H1 (cell line): ENCODE data around the gene TRDN. TPM values are rescaled to one million over a fixed set of nuclear protein-coding genes. Genes with fewer than 3 reads are reported as not detected.

Experiments used
- CTCF ChIA-PET: fragments of 300-600 bp; sonication (Branson Sonifier 250); formaldehyde crosslinking; loops from one replicate; lab custom pipeline; 2021; ENCODE audit not compliant: partially characterized antibody; lab: Charles Lee
- POLR2A ChIA-PET: fragments of 300-600 bp; sonication (Branson Sonifier 250); formaldehyde crosslinking; loops from one replicate; lab custom pipeline; 2021; ENCODE audit warnings: inconsistent platforms; ENCODE audit not compliant: partially characterized antibody; lab: Charles Lee
- DNase-seq, 2 experiments: peaks; one replicate each; pipeline versions ENCODE4 v3.0.0 to v3.0.0-alpha.2; 2010 to 2022; ENCODE audit warnings: low spot score in 2 of 2, low read depth in 1 of 2, mixed read lengths in 1 of 2
- FAIRE-seq: peaks from 2 replicates; lab custom pipeline; 2011; peaks lifted over from hg19 to GRCh38; lab: Jason Lieb, UNC
- H2AFZ ChIP-seq: 2 replicates; pipeline ENCODE4 v1.8.1; 2012; ENCODE audit warnings: low read length, inconsistent platforms
- H2AK5ac ChIP-seq: 2 replicates; pipeline ENCODE4 v1.6.1; 2013; ENCODE audit warnings: low read depth, low read length
- H2BK120ac ChIP-seq: replicated peaks from 2 replicates; pipeline ENCODE3; 2013; ENCODE audit warnings: low read depth, low read length, inconsistent platforms
- H2BK12ac ChIP-seq: 2 replicates; pipeline ENCODE4 v1.6.1; 2013; ENCODE audit warnings: low read depth, low read length
- H2BK15ac ChIP-seq: 2 replicates; pipeline ENCODE4 v1.6.1; 2013; ENCODE audit warnings: low read length
- H2BK20ac ChIP-seq: 2 replicates; pipeline ENCODE4 v1.6.1; 2013; ENCODE audit warnings: low read length
- H2BK5ac ChIP-seq: 2 replicates; pipeline ENCODE4 v1.6.1; 2013; ENCODE audit warnings: low read depth, low read length
- H3K14ac ChIP-seq: 2 replicates; pipeline ENCODE4 v1.6.1; 2013; ENCODE audit warnings: inconsistent platforms; ENCODE audit not compliant: insufficient read length
- H3K18ac ChIP-seq: 2 replicates; pipeline ENCODE4 v1.6.1; 2013; ENCODE audit warnings: low read length; ENCODE audit errors: extremely low read depth
- H3K23ac ChIP-seq: 2 replicates; pipeline ENCODE4 v1.6.1; 2013; ENCODE audit warnings: inconsistent platforms; ENCODE audit not compliant: insufficient read length
- H3K23me2 ChIP-seq: 2 replicates; pipeline ENCODE4 v1.6.1; 2013; ENCODE audit warnings: low read depth, low read length
- H3K27ac ChIP-seq: 2 replicates; pipeline ENCODE4 v1.6.1; 2011; ENCODE audit warnings: low read depth, low read length, inconsistent platforms
- H3K27me3 ChIP-seq, 4 experiments: replicated peaks in 1 of 4; 1 replicate in 1 of 4; 2 replicates in 3 of 4; pipeline versions ENCODE4 v1.6.1 to v1.8.1; 2011 to 2013; ENCODE audit warnings: low read length in 3 of 4, mild to moderate bottlenecking in 3 of 4, inconsistent platforms in 2 of 4, mixed read lengths in 2 of 4, moderate library complexity in 1 of 4; ENCODE audit not compliant: control insufficient read depth in 3 of 4, insufficient read depth in 3 of 4; ENCODE audit errors: extremely low read depth in 1 of 4
- H3K36me3 ChIP-seq, 4 experiments: 2 replicates each; pipeline versions ENCODE4 v1.6.1 to v1.8.1; 2011 to 2013; ENCODE audit warnings: mild to moderate bottlenecking in 4 of 4, low read length in 3 of 4, moderate library complexity in 2 of 4, control low read depth in 1 of 4, inconsistent platforms in 1 of 4; ENCODE audit not compliant: insufficient read depth in 4 of 4, control insufficient read depth in 2 of 4
- H3K4ac ChIP-seq: replicated peaks from 2 replicates; pipeline ENCODE3; 2013; ENCODE audit warnings: low read length, low read depth, mixed read lengths, inconsistent platforms; ENCODE audit not compliant: insufficient read length
- H3K4me1 ChIP-seq, 4 experiments: replicated peaks in 1 of 4; 1 replicate in 1 of 4; 2 replicates in 3 of 4; pipeline versions ENCODE4 v1.6.1 to v1.8.1; 2011 to 2013; ENCODE audit warnings: low read length in 3 of 4, inconsistent platforms in 2 of 4, mixed read lengths in 1 of 4; ENCODE audit not compliant: insufficient read depth in 4 of 4, control insufficient read depth in 3 of 4
- H3K4me2 ChIP-seq, 2 experiments: 2 replicates each; pipeline versions ENCODE4 v1.6.1 to v1.8.1; 2011 to 2013; ENCODE audit warnings: low read depth in 2 of 2, low read length in 2 of 2, control low read depth in 1 of 2, inconsistent platforms in 1 of 2, mild to moderate bottlenecking in 1 of 2; ENCODE audit not compliant: insufficient read depth in 1 of 2
- H3K4me3 ChIP-seq, 4 experiments: fragments of 200-600, 300-600 bp in 1 of 4; sonication (generic), shearing (Covaris generic), sonication (Bioruptor Twin) in 1 of 4; 2 replicates each; pipeline versions ENCODE4 v1.5.1 to v1.8.1; 2011 to 2016; ENCODE audit warnings: low read length in 4 of 4, low read depth in 3 of 4, control low read depth in 2 of 4, inconsistent platforms in 2 of 4, mild to moderate bottlenecking in 2 of 4, mixed read lengths in 1 of 4, moderate library complexity in 1 of 4; ENCODE audit not compliant: insufficient read depth in 2 of 4; ENCODE audit errors: extremely low read depth in 1 of 4
- H3K56ac ChIP-seq: replicated peaks from 2 replicates; pipeline ENCODE3; 2013; ENCODE audit warnings: low read depth, mild to moderate bottlenecking, mixed read lengths, low read length, inconsistent platforms; ENCODE audit not compliant: insufficient read length
- H3K79me1 ChIP-seq: 2 replicates; pipeline ENCODE4 v1.6.1; 2013; ENCODE audit warnings: low read depth, low read length, control low read depth
- H3K79me2 ChIP-seq, 2 experiments: 2 replicates each; pipeline versions ENCODE4 v1.6.1 to v1.8.1; 2012 to 2013; ENCODE audit warnings: low read length in 2 of 2, mild to moderate bottlenecking in 2 of 2, inconsistent platforms in 1 of 2; ENCODE audit not compliant: insufficient read depth in 2 of 2, control insufficient read depth in 1 of 2
- H3K9ac ChIP-seq, 4 experiments: replicated peaks in 1 of 4; 1 replicate in 1 of 4; 2 replicates in 3 of 4; pipeline versions ENCODE4 v1.6.1 to v1.8.1; 2011 to 2013; ENCODE audit warnings: low read depth in 3 of 4, low read length in 3 of 4, control low read depth in 2 of 4, mild to moderate bottlenecking in 2 of 4, moderate library complexity in 2 of 4, inconsistent platforms in 1 of 4; ENCODE audit errors: extremely low read depth in 1 of 4
- H3K9me3 ChIP-seq, 2 experiments: 2 replicates each; pipeline versions ENCODE4 v1.6.1 to v1.8.1; 2012 to 2013; ENCODE audit warnings: mild to moderate bottlenecking in 2 of 2, moderate library complexity in 2 of 2, control low read depth in 1 of 2, inconsistent platforms in 1 of 2, low read depth in 1 of 2, low read length in 1 of 2, mixed read lengths in 1 of 2; ENCODE audit not compliant: insufficient read depth in 2 of 2
- H4K20me1 ChIP-seq, 2 experiments: replicated peaks in 1 of 2; 2 replicates each; pipeline versions ENCODE3 to v1.8.1; 2011 to 2013; ENCODE audit warnings: inconsistent platforms in 2 of 2, low read length in 2 of 2, mild to moderate bottlenecking in 1 of 2; ENCODE audit not compliant: insufficient read depth in 2 of 2, control insufficient read depth in 1 of 2
- H4K5ac ChIP-seq: 2 replicates; pipeline ENCODE4 v1.6.1; 2013; ENCODE audit warnings: low read length, low read depth, mixed read lengths, inconsistent platforms; ENCODE audit not compliant: insufficient read length
- H4K8ac ChIP-seq: 2 replicates; pipeline ENCODE4 v1.8.0; 2013; ENCODE audit warnings: mild to moderate bottlenecking, moderate library complexity, low read length, inconsistent platforms; ENCODE audit not compliant: insufficient read depth; ENCODE audit errors: extremely low read depth
- H4K91ac ChIP-seq: replicated peaks from 2 replicates; pipeline ENCODE3; 2013; ENCODE audit warnings: low read length, mixed read lengths, inconsistent platforms; ENCODE audit not compliant: insufficient read length
- ASH2L ChIP-seq: fragments of 200-600, 300-600 bp; sonication (generic); IDR thresholded peaks from one replicate; pipeline ENCODE4 v1.7.1; 2017; ENCODE audit warnings: low read length
- BCL11A ChIP-seq, 2 experiments: IDR thresholded peaks; one replicate each; pipeline ENCODE4 v1.6.1; 2011; ENCODE audit warnings: low read depth in 2 of 2, low read length in 2 of 2, mild to moderate bottlenecking in 2 of 2
- CEBPB ChIP-seq: IDR thresholded peaks from 2 replicates; pipeline ENCODE4 v1.6.1; 2012; ENCODE audit warnings: low read depth, low read length
- EGR1 ChIP-seq: IDR thresholded peaks from 2 replicates; pipeline ENCODE4 v1.6.1; 2011; ENCODE audit warnings: low read depth, low read length, borderline replicate concordance
- HDAC2 ChIP-seq, 2 experiments: fragments of 300-600 bp in 1 of 2; sonication (generic) in 1 of 2; IDR thresholded peaks; 2 replicates each; pipeline ENCODE4 v1.6.1; 2011 to 2012; ENCODE audit warnings: low read depth in 2 of 2, low read length in 2 of 2, mild to moderate bottlenecking in 2 of 2, moderate library complexity in 2 of 2, borderline replicate concordance in 1 of 2, inconsistent platforms in 1 of 2
- JUND ChIP-seq: IDR thresholded peaks from 2 replicates; pipeline ENCODE4 v1.6.1; 2011; ENCODE audit warnings: mild to moderate bottlenecking, improper control_type of control experiment, low read length
- NRF1 ChIP-seq: IDR thresholded peaks from 2 replicates; pipeline ENCODE4 v1.6.1; 2011; ENCODE audit warnings: mild to moderate bottlenecking, low read depth, low read length, improper control_type of control experiment
- PHF8 ChIP-seq: fragments of 200-600 bp; sonication (generic); conservative IDR thresholded peaks from 2 replicates; pipeline ENCODE4 v1.7.1; 2012; ENCODE audit warnings: low read depth, mild to moderate bottlenecking, inconsistent platforms, low read length, moderate library complexity
- RNF2 ChIP-seq: fragments of 200-900, 300-1000 bp; sonication (generic); IDR thresholded peaks from 2 replicates; pipeline ENCODE4 v1.7.1; 2016; ENCODE audit warnings: borderline replicate concordance, low read depth, mild to moderate bottlenecking, antibody characterized with exemption, low read length; ENCODE audit not compliant: poor library complexity, severe bottlenecking; ENCODE audit errors: missing control alignments
- SAP30 ChIP-seq: fragments of 300-600 bp; sonication (generic); IDR thresholded peaks from 2 replicates; pipeline ENCODE4 v1.7.1; 2012; ENCODE audit warnings: low read length, moderate library complexity, mild to moderate bottlenecking, inconsistent platforms; ENCODE audit not compliant: insufficient read depth, insufficient replicate concordance
- SP4 ChIP-seq: IDR thresholded peaks from 2 replicates; pipeline ENCODE4 v1.6.1; 2012; ENCODE audit warnings: low read length, inconsistent platforms
- YY1 ChIP-seq: IDR thresholded peaks from 2 replicates; pipeline ENCODE4 v1.6.1; 2011; ENCODE audit warnings: low read depth, mild to moderate bottlenecking, low read length
- ZNF274 ChIP-seq: IDR thresholded peaks from 2 replicates; pipeline ENCODE4 v1.7.0; 2012; ENCODE audit warnings: low read length, borderline replicate concordance; ENCODE audit errors: extremely low read depth
- WGBS, 2 experiments: shearing (Covaris generic) in 1 of 2; methylation state at CpG; one replicate each; pipeline versions ENCODE4 v1.1.6 to v1.1.7; 2013 to 2015; ENCODE audit warnings: low lambda C conversion rate in 2 of 2, mixed read lengths in 2 of 2, inconsistent platforms in 1 of 2, low coverage in 1 of 2, missing lambda C conversion rate in 1 of 2; ENCODE audit not compliant: insufficient replicate concordance in 2 of 2, insufficient coverage in 1 of 2, insufficient read length in 1 of 2; ENCODE audit errors: extremely low coverage in 1 of 2, missing lambda C conversion rate in 1 of 2; 5-methylcytosine and 5-hydroxymethylcytosine counted together
- polyA plus RNA-seq, 7 experiments: library from polyadenylated mRNA; depleted of rRNA in 3 of 7; stranded (reverse) in 5 of 7; unstranded in 2 of 7; fragments of >200 nt in 5 of 7; fragments of 200-250 nt in 2 of 7; gene quantifications; 1 replicate in 5 of 7; 2 replicates in 1 of 7; 4 replicates in 1 of 7; pipeline versions ENCODE4 v1.2.1 to v1.2.3, GENCODE V29; 2011 to 2013; ENCODE audit warnings: missing spikeins in 2 of 7, mixed read lengths in 2 of 7
- total RNA-seq: library from RNA; stranded (reverse); fragmentation: NEBNext Ultra II Directional; extraction: Animal tissue kit (Norgen Biotek cat#: 25700); gene quantifications from 2 replicates; pipeline ENCODE4 v1.2.1, GENCODE V29; 2021

The TRDN gene
- total and polyA plus RNA-seq, 2 of the 8 experiments (the other 6 are each of a cell fraction or from before 2014, with no cell fraction given): 1.6 to 41.6 TPM

GRCh38 chr6:123323452-123324329 is 313.1 kb downstream of the TRDN start:
- H4K5ac ChIP-seq: no peak overlapping the region
- H3K9ac ChIP-seq: no peak overlapping the region
- no peak overlapping the region for H3K23ac ChIP-seq
- no peak for FAIRE-seq
- H2AK5ac ChIP-seq: no peak overlapping the region
- H2BK5ac ChIP-seq: no peak overlapping the region
- H3K4me2 ChIP-seq: no peak overlapping the region
- CTCF ChIA-PET: no interaction called here
- H3K9me3 ChIP-seq: no peaks in the 10 kb centered on the region
- no peak overlapping the region for H3K18ac ChIP-seq
- H2BK20ac ChIP-seq: no peak overlapping the region
- no peak overlapping the region for H3K56ac ChIP-seq
- H3K4ac ChIP-seq: no peak overlapping the region
- H4K91ac ChIP-seq: no peak overlapping the region
- TF ChIP-seq ZNF274 (no peak), CEBPB (no peak), RNF2 (no peak), BCL11A (IDR thresholded peaks at IDR 0.05; ENCODE audit: low read depth in 2 of 2, low read length in 2 of 2) (no peak), SAP30 (no peak), SP4 (no peak), HDAC2 (IDR thresholded peaks at IDR 0.05; ENCODE audit: borderline replicate concordance in 1 of 2, low read depth in 2 of 2, low read length in 2 of 2) (no peak), YY1 (no peak), EGR1 (no peak), PHF8 (no peak), ASH2L (no peak), JUND (no peak), NRF1 (no peak)
- TF ChIP-seq, all 59 proteins: peak for 0
- Histone ChIP-seq H3K36me3 (no peaks in the 10 kb centered on the region), H3K27me3 (no peaks in the 10 kb centered on the region), H2BK15ac (no peak overlapping the region), H3K4me3 (no peak overlapping the region), H3K27ac (no peak overlapping the region), H2BK120ac (no peak overlapping the region), H3K14ac (no peak overlapping the region), H2BK12ac (no peak overlapping the region), H4K20me1 (no peaks in the 10 kb centered on the region), H2AFZ (no peak overlapping the region), H3K79me1 (no peaks in the 10 kb centered on the region), H3K4me1 (no peaks in the 10 kb centered on the region), H4K8ac (no peak overlapping the region), H3K23me2 (no peaks in the 10 kb centered on the region), H3K79me2 (no peaks in the 10 kb centered on the region)
- DNase-seq: no peak
- 88% methylated on average over 3 of the region's 3 CpGs; no CpG with 5 or more reads in 1 of the 2 experiments for WGBS, 2 experiments
- POLR2A ChIA-PET: no interaction called here
